BE2C (cell line): ENCODE results near the gene EMC1.

ENCODE experiments used
- DNase-seq: peaks from one replicate; pipeline ENCODE4 v3.0.0-alpha.2; 2020
- H3K27me3 ChIP-seq: fragments of 250-450 bp; sonication (Bioruptor Pico); 2 replicates; pipeline ENCODE4 v1.5.1; 2020; ENCODE audit warnings: mild to moderate bottlenecking
- H3K36me3 ChIP-seq: fragments of 250-450 bp; sonication (Bioruptor Pico); 2 replicates; pipeline ENCODE4 v1.5.1; 2020; ENCODE audit warnings: mild to moderate bottlenecking
- H3K4me1 ChIP-seq: fragments of 250-450 bp; sonication (Bioruptor Pico); 2 replicates; pipeline ENCODE4 v1.5.1; 2020
- H3K4me3 ChIP-seq: 2 replicates; pipeline ENCODE4 v1.5.1; 2011; ENCODE audit warnings: low read depth, low read length
- H3K9me3 ChIP-seq: fragments of 250-450 bp; sonication (Bioruptor Pico); 2 replicates; pipeline ENCODE4 v1.5.1; 2020
- TF ChIP-seq, protein P1 (sequence below): IDR thresholded peaks from 2 replicates; pipeline ENCODE4 v1.5.1; 2012; ENCODE audit warnings: mild to moderate bottlenecking, low read depth, low read length

Gene EMC1

DNA sequence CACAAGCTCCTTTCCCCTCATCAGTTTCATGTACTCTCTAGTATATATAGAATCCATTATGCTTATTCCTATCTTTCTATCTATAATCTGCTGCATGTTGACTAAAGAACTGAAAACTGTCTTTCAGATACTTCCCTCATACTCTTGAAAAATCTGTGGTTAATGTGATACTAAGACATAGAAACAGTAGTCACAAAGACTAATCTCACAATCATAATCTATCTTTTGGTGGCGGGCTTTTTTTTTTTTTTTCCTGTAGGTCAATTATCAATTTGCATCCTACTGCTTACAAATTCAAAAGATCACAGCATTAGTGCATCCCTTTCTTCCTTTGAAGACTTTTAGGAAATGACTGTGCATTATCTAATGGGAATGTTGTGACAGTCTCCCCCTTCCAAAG lies 45.9 kb downstream of the EMC1 start:
- Histone ChIP-seq H3K4me1 (no peaks in the 10 kb centered on the region), H3K36me3 (no peaks in the 10 kb centered on the region), H3K27me3 (no peaks in the 10 kb centered on the region), H3K4me3 (no peak overlapping the region), H3K9me3 (no peaks in the 10 kb centered on the region)
- TF ChIP-seq, protein P1, sequence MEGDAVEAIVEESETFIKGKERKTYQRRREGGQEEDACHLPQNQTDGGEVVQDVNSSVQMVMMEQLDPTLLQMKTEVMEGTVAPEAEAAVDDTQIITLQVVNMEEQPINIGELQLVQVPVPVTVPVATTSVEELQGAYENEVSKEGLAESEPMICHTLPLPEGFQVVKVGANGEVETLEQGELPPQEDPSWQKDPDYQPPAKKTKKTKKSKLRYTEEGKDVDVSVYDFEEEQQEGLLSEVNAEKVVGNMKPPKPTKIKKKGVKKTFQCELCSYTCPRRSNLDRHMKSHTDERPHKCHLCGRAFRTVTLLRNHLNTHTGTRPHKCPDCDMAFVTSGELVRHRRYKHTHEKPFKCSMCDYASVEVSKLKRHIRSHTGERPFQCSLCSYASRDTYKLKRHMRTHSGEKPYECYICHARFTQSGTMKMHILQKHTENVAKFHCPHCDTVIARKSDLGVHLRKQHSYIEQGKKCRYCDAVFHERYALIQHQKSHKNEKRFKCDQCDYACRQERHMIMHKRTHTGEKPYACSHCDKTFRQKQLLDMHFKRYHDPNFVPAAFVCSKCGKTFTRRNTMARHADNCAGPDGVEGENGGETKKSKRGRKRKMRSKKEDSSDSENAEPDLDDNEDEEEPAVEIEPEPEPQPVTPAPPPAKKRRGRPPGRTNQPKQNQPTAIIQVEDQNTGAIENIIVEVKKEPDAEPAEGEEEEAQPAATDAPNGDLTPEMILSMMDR = no peak
- DNase-seq = no peak

DNA sequence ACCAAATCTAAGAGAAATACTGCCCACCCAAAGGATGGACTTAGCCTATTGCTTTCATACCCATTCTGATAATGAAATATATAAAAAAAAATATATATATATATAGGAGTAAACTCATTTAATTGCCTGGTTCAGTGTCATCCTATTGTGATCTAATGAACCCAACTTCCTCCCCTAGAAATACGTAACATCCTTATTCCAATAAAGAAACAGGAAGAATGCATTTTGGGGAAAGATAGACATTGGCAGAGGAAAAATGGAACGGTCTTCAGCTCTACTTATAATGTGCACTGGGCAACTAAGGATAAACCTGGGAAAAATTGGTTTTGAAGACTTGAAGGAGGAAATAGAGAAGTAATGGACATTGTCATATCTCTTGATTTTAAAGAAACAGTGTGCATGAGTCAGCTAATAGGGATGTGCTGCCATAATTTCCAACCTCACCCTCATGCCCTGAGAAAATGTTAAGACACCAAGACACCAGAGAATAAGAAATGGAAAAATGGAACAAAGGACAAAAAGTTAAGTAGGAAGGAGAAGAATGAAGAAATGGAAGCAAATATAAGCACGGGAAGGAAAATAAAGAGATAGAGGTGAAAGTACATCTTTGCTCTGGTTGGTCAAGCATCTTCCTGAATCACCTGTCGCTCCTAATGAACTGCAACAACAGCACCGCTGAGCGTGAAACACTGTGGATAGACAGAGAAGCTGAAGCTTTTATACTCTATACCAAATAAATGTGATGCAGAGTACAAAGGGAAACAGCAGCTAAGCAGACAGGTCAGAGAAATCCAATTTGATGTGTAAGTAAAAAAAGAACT lies 46.7 kb downstream of the EMC1 start:
- Histone ChIP-seq H3K27me3 (no peaks in the 10 kb centered on the region), H3K4me3 (no peak overlapping the region), H3K36me3 (no peaks in the 10 kb centered on the region; the same call in 1 of the 2 replicates), H3K9me3 (no peaks in the 10 kb centered on the region), H3K4me1 (no peaks in the 10 kb centered on the region)
- no peak for DNase-seq
- TF ChIP-seq, protein P1 = no peak

DNA sequence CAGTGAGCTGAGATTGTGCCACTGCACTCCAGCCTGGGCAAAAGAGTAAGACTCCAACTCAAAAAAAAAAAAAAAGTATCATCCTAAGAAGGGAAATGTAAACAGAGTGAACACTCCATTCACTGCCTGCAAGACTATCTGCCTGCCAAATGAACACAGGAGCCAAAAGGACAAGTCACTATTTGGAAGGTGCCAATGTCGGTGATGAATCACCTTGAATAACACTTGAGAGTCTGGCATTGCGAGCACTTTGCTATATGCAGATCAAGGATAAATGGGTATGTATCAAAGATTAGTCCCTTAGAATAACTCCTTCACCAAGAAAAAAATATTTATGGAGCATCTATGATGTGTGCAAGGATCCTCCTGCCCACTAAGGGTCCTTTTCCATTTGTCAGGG lies 47.9 kb downstream of the EMC1 start:
- Histone ChIP-seq H3K4me3 (no peak overlapping the region), H3K9me3 (no peaks in the 10 kb centered on the region), H3K27me3 (no peaks in the 10 kb centered on the region), H3K36me3 (peaks cover 5% of the 10 kb centered on the region), H3K4me1 (no peaks in the 10 kb centered on the region)
- no peak for DNase-seq
- TF ChIP-seq, protein P1 = no peak

DNA sequence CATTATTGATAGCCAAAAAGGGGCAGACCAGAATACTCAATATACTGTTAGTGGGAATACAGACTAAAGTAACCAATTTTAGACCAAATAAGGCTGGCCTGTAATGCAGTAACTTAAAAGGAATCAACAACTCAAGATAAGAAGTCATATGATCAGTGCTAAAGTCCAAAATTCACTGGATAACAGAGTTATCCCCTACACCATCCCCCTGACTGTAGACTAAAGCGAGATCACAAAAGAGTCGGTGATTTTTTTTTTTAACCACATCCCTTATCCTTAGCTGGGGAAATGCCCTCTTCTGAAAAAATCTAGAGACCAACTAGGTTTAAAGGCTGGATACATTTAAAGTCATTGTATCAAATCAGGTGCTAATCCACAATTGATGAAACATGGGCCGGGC lies 48.9 kb downstream of the EMC1 start:
- H3K36me3 ChIP-seq = peaks cover 9% of the 10 kb centered on the region
- TF ChIP-seq, protein P1 = no peak
- H3K9me3 ChIP-seq = no peaks in the 10 kb centered on the region
- no peaks in the 10 kb centered on the region for H3K4me1 ChIP-seq
- H3K27me3 ChIP-seq = no peaks in the 10 kb centered on the region
- no peak overlapping the region for H3K4me3 ChIP-seq
- DNase-seq = no peak

DNA sequence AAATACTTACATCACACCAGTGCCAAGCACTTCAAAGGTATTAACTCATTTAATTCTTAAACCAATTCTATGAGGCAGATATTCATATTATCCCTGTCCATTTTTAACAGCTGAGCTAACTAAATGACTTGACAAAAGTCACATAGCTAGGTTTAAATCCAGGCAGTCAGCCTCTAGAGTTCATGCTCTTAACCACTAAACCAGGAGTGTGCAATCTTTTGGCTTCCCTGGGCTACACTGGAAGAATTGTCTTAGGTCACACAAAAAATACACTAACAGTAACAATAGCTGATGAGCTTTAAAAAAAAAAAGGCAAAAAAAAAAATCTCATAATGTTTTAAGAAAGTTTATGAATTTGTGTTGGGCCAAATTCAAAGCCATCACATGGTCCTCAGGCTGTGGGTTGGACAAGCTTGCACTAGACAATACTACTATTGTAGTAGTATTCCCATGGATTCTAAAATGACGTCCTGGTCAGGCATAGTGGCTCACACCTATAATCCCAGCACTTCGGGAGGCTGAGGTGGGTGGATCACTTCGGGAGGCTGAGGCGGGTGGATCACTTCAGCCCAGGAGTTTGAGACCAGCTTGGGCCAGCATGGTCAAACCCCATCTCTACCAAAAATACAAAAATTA lies 51.2 kb downstream of the EMC1 start:
- H3K4me1 ChIP-seq = no peaks in the 10 kb centered on the region
- no peak for DNase-seq
- H3K4me3 ChIP-seq = no peak overlapping the region
- no peaks in the 10 kb centered on the region for H3K9me3 ChIP-seq
- no peaks in the 10 kb centered on the region for H3K27me3 ChIP-seq
- peaks cover 11% of the 10 kb centered on the region for H3K36me3 ChIP-seq
- TF ChIP-seq, protein P1 = no peak
